ENCODE measurements around the gene GSG1. TPM values are rescaled to one million over a fixed set of nuclear protein-coding genes. Genes with fewer than 3 reads are reported as not detected.

Gene GSG1
- total RNA-seq, 1 donor from 2014 or later = 0.23 TPM

GRCh38 chr12:13097491-13098011, 5.9 kb downstream of the GSG1 start:
- TF ChIP-seq EZH2 (IDR thresholded peaks at IDR 0.05; ENCODE audit: insufficient read depth, low read length) = no peak
- no peak for TF ChIP-seq CTCF (IDR thresholded peaks at IDR 0.05; ENCODE audit: insufficient read depth, low read depth, low read length)
- no peaks in the 10 kb centered on the region for H3K27me3 ChIP-seq (ENCODE audit: insufficient read depth, low read length)
- H3K9ac ChIP-seq (ENCODE audit: low read length) = peak overlapping the region; percentile 94
- peak overlapping the region; percentile 98 for H3K27ac ChIP-seq (ENCODE audit: low read depth, low read length)
- H3K9me3 ChIP-seq (ENCODE audit: insufficient read depth, low read depth, low read length) = no peaks in the 10 kb centered on the region
- H4K20me1 ChIP-seq (ENCODE audit: insufficient read depth, low read length) = no peaks in the 10 kb centered on the region
- no peak for FAIRE-seq
- H3K4me3 ChIP-seq (ENCODE audit: insufficient read depth, low read depth, low read length) = peak overlapping the region; percentile 47
- no peak overlapping the region for H3K4me3 Mint-ChIP-seq (ENCODE audit: unreplicated experiment)
- no peaks in the 10 kb centered on the region for H3K9me3 Mint-ChIP-seq (ENCODE audit: unreplicated experiment)
- H3K79me2 ChIP-seq (ENCODE audit: insufficient read depth, low read length) = no peaks in the 10 kb centered on the region
- no peak for DNase-seq (ENCODE audit: low read depth)
- H3K4me1 Mint-ChIP-seq (ENCODE audit: low read depth, unreplicated experiment) = peaks cover 60% of the 10 kb centered on the region
- H2AFZ ChIP-seq (ENCODE audit: low read depth, low read length) = peak overlapping the region; percentile 45
- H3K27me3 Mint-ChIP-seq (ENCODE audit: low read depth, unreplicated experiment) = no peaks in the 10 kb centered on the region
- H3K4me1 ChIP-seq (ENCODE audit: insufficient read depth, low read length) = peaks cover 63% of the 10 kb centered on the region
- peak overlapping the region; percentile 91 for H3K27ac Mint-ChIP-seq (ENCODE audit: unreplicated experiment)
- no peaks in the 10 kb centered on the region for H3K36me3 Mint-ChIP-seq (ENCODE audit: low read depth, unreplicated experiment)
- H3K36me3 ChIP-seq (ENCODE audit: insufficient read depth, low read length) = no peaks in the 10 kb centered on the region
- peak overlapping the region; percentile 83 for H3K4me2 ChIP-seq (ENCODE audit: low read length)

GRCh38 chr12:13095266-13095995, 8.0 kb downstream of the GSG1 start:
- H3K27ac Mint-ChIP-seq (ENCODE audit: unreplicated experiment) = no peak overlapping the region
- H3K9ac ChIP-seq (ENCODE audit: low read length) = no peak overlapping the region

More at GRCh38 chr12:13095266-13095995, 8.0 kb downstream of the GSG1 start:
- peaks cover 46% of the 10 kb centered on the region for H3K4me1 ChIP-seq (ENCODE audit: insufficient read depth, low read length)
- no peak overlapping the region for H3K4me3 ChIP-seq (ENCODE audit: insufficient read depth, low read depth, low read length)
- no peaks in the 10 kb centered on the region for H3K9me3 ChIP-seq (ENCODE audit: insufficient read depth, low read depth, low read length)
- no peaks in the 10 kb centered on the region for H3K27me3 ChIP-seq (ENCODE audit: insufficient read depth, low read length)
- H3K4me2 ChIP-seq (ENCODE audit: low read length) = no peak overlapping the region
- H2AFZ ChIP-seq (ENCODE audit: low read depth, low read length) = no peak overlapping the region
- no peak for TF ChIP-seq EZH2 (IDR thresholded peaks at IDR 0.05; ENCODE audit: insufficient read depth, low read length)
- TF ChIP-seq CTCF (IDR thresholded peaks at IDR 0.05; ENCODE audit: insufficient read depth, low read depth, low read length) = no peak
- no peaks in the 10 kb centered on the region for H4K20me1 ChIP-seq (ENCODE audit: insufficient read depth, low read length)
- FAIRE-seq = no peak
- DNase-seq (ENCODE audit: low read depth) = no peak
- H3K4me1 Mint-ChIP-seq (ENCODE audit: low read depth, unreplicated experiment) = peaks cover 46% of the 10 kb centered on the region
- H3K36me3 Mint-ChIP-seq (ENCODE audit: low read depth, unreplicated experiment) = no peaks in the 10 kb centered on the region
- no peaks in the 10 kb centered on the region for H3K27me3 Mint-ChIP-seq (ENCODE audit: low read depth, unreplicated experiment)
- H3K79me2 ChIP-seq (ENCODE audit: insufficient read depth, low read length) = no peaks in the 10 kb centered on the region
- no peak overlapping the region for H3K27ac ChIP-seq (ENCODE audit: low read depth, low read length)
- no peaks in the 10 kb centered on the region for H3K9me3 Mint-ChIP-seq (ENCODE audit: unreplicated experiment)
- H3K4me3 Mint-ChIP-seq (ENCODE audit: unreplicated experiment) = no peak overlapping the region
- no peaks in the 10 kb centered on the region for H3K36me3 ChIP-seq (ENCODE audit: insufficient read depth, low read length)
